ENCODE data around the gene DCLRE1C.
"Not testable (repeated sequence)": the region's sequence is repeated elsewhere in the genome, so short reads cannot be mapped to it uniquely, and the experiment has no call there.

The DCLRE1C gene

DNA sequence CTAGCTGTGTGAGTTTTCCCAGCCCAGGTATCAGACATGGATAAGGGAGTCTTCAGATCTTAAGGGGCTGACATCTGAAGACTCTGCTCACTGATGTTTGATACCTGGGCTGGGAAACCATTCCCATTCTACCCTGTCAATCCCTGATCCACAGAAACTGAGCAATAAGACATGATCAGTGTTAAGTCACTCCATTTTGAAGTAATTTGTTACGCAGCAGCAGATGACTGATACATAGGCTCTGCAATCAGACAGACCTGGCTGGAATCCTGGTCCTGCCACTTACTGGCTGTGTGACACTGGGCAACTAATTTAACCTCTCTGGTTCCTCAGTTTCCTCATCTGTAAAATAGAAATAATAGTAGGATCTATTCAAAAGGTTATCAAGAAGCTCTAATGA lies 6.6 kb downstream of the DCLRE1C start:
- no peak overlapping the region for H3K4me3 ChIP-seq (ENCODE audit: low read depth, low read length)

GRCh38 chr10:14945108-14945507 lies 8.8 kb downstream of the DCLRE1C start:
- no peak overlapping the region for H3K4me3 ChIP-seq (ENCODE audit: low read depth, low read length)

- not testable (repeated sequence) for H3K4me3 ChIP-seq (ENCODE audit: low read depth, low read length)
Measured at GRCh38 chr10:14942950-14943338, 11.0 kb downstream of the DCLRE1C start.

- not testable (repeated sequence) for H3K4me3 ChIP-seq (ENCODE audit: low read depth, low read length)
Measured at GRCh38 chr10:14942147-14942949, 11.5 kb downstream of the DCLRE1C start.

DNA sequence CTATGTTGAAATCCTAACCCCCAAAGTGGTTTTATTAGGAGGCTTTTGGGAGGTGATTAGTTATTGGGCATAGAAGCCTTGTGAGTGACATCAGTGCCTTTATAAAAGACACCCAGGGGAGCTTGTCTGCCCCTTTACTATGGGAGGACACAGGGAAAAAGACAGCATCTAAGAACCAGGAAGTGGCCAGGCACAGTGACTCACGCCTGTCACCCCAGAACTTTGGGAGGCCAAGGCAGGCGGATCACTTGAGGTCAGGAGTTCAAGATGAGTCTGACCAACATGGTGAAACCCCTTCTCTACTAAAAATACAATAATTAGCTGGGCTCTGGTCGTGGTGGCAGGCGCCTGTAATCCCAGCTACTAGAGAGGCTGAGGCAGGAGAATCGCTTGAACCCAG lies 14.9 kb downstream of the DCLRE1C start:
- H3K4me3 ChIP-seq (ENCODE audit: low read depth, low read length) = not testable (repeated sequence)

- no peak overlapping the region for H3K4me3 ChIP-seq (ENCODE audit: low read depth, low read length)
Measured at GRCh38 chr10:14936584-14936983, 17.3 kb downstream of the DCLRE1C start.

DNA sequence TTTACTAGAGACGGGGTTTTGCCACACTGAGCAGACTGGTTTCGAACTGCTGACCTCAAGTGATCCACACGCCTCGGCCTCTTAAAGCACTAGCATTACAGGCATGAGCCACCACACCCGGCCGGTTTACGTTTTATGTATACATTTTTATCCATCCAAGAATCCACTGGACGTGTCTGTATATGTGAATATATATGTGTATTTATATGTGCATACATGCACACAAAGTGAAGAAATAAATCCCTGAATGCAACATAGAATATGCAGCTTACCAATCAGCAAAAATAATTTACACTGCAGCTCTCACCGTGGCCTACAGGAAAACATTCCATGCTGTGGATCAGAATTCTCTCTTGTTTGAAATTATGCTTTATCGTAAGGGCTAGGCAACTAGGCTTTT lies 23.3 kb downstream of the DCLRE1C start:
- H3K4me3 ChIP-seq (ENCODE audit: low read depth, low read length) = no peak overlapping the region

- no peak overlapping the region for H3K4me3 ChIP-seq (ENCODE audit: low read depth, low read length)
Measured at GRCh38 chr10:14926722-14927416, 27.0 kb downstream of the DCLRE1C start.

- H3K4me3 ChIP-seq (ENCODE audit: low read depth, low read length) = no peak overlapping the region
Measured at GRCh38 chr10:14926061-14926470, 27.8 kb downstream of the DCLRE1C start.

GRCh38 chr10:14925268-14925667 lies 28.6 kb downstream of the DCLRE1C start:
- no peak overlapping the region for H3K4me3 ChIP-seq (ENCODE audit: low read depth, low read length)

GRCh38 chr10:14924013-14924412 lies 29.9 kb downstream of the DCLRE1C start:
- H3K4me3 ChIP-seq (ENCODE audit: low read depth, low read length) = no peak overlapping the region

- no peak overlapping the region for H3K4me3 ChIP-seq (ENCODE audit: low read depth, low read length)
Measured at GRCh38 chr10:14918964-14919363, 34.9 kb downstream of the DCLRE1C start.

- H3K4me3 ChIP-seq (ENCODE audit: low read depth, low read length) = no peak overlapping the region
Measured at GRCh38 chr10:14917827-14918226, 36.1 kb downstream of the DCLRE1C start.

DNA sequence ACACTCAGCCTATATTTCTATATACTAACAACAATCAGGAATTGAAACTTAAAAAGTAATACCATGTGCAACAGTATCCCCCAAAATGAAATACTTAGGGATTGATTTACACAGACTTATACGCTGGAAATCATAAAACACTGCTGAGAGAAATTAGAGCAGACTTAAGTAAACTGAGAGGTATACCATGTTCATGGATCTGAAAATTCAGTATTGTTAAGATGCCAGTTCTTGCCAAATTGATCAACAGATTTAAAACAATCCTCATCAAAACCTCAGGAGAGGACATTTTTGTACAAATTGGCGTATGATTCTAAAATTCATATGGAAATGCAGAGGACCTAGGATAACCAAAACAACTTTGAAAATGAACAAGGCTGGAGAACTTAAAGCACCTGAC lies 37.3 kb downstream of the DCLRE1C start:
- no peak overlapping the region for H3K4me3 ChIP-seq (ENCODE audit: low read depth, low read length)

- H3K4me3 ChIP-seq (ENCODE audit: low read depth, low read length) = no peak overlapping the region
Measured at GRCh38 chr10:14911801-14912200, 42.1 kb downstream of the DCLRE1C start.

DNA sequence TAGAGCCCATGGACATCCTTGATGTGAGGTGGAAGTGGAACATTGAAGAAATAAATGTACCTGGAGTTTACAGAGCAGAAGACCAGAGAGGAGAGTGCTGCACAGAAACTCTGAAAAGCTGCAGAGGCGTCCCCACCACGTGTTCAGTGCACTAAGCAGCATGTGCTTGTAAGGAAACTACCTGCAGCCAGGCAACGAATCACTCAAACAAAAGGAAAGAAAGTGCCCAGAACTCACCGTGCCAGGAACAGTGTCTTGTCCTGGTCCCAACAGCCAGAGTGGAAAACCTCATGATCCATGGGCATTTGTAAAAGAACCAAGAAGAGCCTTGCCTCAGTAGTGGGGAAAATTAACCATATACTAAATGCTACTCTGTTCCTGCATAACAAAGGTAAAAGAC lies 42.9 kb downstream of the DCLRE1C start:
- H3K4me3 ChIP-seq (ENCODE audit: low read depth, low read length) = no peak overlapping the region

DNA sequence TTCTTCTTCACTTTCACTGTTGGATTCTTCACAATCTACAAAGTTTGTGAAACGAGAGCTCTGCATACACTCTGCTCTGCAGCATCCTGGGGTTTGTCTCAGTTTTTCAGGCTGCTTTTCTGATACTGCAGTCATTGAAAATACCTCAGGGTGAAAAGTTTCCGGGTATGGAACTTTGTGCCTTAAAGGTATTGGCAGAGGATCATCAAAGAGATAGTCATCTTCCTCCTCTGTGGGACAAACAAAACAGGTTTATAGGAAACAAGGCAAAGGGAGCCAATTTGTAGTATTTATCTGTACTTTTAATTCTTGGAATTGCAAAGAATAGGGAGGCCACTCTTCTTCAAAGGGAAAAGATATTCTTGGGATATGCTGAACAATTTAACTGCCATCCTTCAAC lies 44.8 kb downstream of the DCLRE1C start:
- no peak overlapping the region for H3K4me3 ChIP-seq (ENCODE audit: low read depth, low read length)

GRCh38 chr10:14907591-14907990 lies 46.3 kb downstream of the DCLRE1C start:
- not testable (repeated sequence) for H3K4me3 ChIP-seq (ENCODE audit: low read depth, low read length)

GRCh38 chr10:14906765-14907164 lies 47.1 kb downstream of the DCLRE1C start:
- no peak overlapping the region for H3K4me3 ChIP-seq (ENCODE audit: low read depth, low read length)

DNA sequence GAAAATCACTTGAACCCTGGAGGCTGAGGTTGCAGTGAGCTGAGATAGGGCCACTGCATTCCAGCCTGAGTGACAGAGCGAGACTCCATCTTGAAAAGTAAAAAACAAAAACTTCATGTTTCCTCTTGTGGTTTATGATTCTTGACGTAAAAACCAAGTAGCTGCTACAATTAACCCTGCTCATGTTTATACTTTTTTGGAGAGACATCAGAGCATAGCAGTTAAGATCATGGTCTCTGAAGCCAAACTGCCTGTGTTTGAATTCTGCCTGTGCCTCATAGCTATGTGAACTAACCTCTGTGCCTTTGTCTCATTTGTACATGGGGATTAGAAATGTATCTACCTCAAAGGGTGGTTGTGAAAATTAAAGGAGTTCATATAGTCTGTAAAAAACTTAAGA lies 48.0 kb downstream of the DCLRE1C start:
- no peak overlapping the region for H3K4me3 ChIP-seq (ENCODE audit: low read depth, low read length)

- H3K4me3 ChIP-seq (ENCODE audit: low read depth, low read length) = no peak overlapping the region
Measured at GRCh38 chr10:14904864-14905263, 49.0 kb downstream of the DCLRE1C start.

- no peak overlapping the region for H3K4me3 ChIP-seq (ENCODE audit: low read depth, low read length)
Measured at GRCh38 chr10:14904316-14904732, 49.6 kb downstream of the DCLRE1C start.
